GM19324 (cell line): ENCODE data around the gene CCNY.
A peak's percentile ranks its signal among the peaks of the same experiment; 100 is the strongest.

Experiments
- ATAC-seq: cut with Tn5 transposase; IDR thresholded peaks from one replicate; pipeline ENCODE4 v1.9.1; 2021; ENCODE audit warnings: mild to moderate bottlenecking, moderate library complexity; ENCODE audit not compliant: unreplicated experiment, low FRiP score

The CCNY gene

GRCh38 chr10:35448687-35449662 lies 112.7 kb downstream of the CCNY start:
- no peak for ATAC-seq

GRCh38 chr10:35449944-35450343 lies 113.6 kb downstream of the CCNY start:
- no peak for ATAC-seq

- peak; percentile 98 for ATAC-seq
Observed at GRCh38 chr10:35451151-35452016, 115.1 kb downstream of the CCNY start.

GRCh38 chr10:35452171-35452570 lies 115.9 kb downstream of the CCNY start:
- ATAC-seq: no peak

- ATAC-seq: no peak
Observed at GRCh38 chr10:35452847-35453246, 116.5 kb downstream of the CCNY start.

GRCh38 chr10:35453855-35454532 lies 117.7 kb downstream of the CCNY start:
- no peak for ATAC-seq

- ATAC-seq: no peak
Observed at GRCh38 chr10:35456153-35456720, 119.9 kb downstream of the CCNY start.

GRCh38 chr10:35456784-35457183 lies 120.5 kb downstream of the CCNY start:
- no peak for ATAC-seq

- ATAC-seq: no peak
Observed at GRCh38 chr10:35458500-35459448, 122.5 kb downstream of the CCNY start.

GRCh38 chr10:35459449-35459847 lies 123.1 kb downstream of the CCNY start:
- ATAC-seq: no peak

GRCh38 chr10:35460852-35461460 lies 124.6 kb downstream of the CCNY start:
- ATAC-seq: no peak

GRCh38 chr10:35462491-35462934 lies 126.2 kb downstream of the CCNY start:
- peak; percentile 87 for ATAC-seq

GRCh38 chr10:35463105-35463867 lies 127.0 kb downstream of the CCNY start:
- no peak for ATAC-seq

- ATAC-seq: no peak
Observed at GRCh38 chr10:35463878-35464277, 127.6 kb downstream of the CCNY start.

- ATAC-seq: no peak
Observed at GRCh38 chr10:35464825-35465456, 128.6 kb downstream of the CCNY start.

GRCh38 chr10:35465673-35466072 lies 129.4 kb downstream of the CCNY start:
- ATAC-seq: no peak

- no peak for ATAC-seq
Observed at GRCh38 chr10:35466170-35466569, 129.9 kb downstream of the CCNY start.

- ATAC-seq: no peak
Observed at GRCh38 chr10:35466661-35467060, 130.4 kb downstream of the CCNY start.
